ENCODE data around the gene INSYN1.

INSYN1 gene

GRCh38 chr15:73687351-73687750 is 65.8 kb downstream of the INSYN1 start:
- DNase-seq (ENCODE audit: low read depth in 3 of 3) = no peak

DNA sequence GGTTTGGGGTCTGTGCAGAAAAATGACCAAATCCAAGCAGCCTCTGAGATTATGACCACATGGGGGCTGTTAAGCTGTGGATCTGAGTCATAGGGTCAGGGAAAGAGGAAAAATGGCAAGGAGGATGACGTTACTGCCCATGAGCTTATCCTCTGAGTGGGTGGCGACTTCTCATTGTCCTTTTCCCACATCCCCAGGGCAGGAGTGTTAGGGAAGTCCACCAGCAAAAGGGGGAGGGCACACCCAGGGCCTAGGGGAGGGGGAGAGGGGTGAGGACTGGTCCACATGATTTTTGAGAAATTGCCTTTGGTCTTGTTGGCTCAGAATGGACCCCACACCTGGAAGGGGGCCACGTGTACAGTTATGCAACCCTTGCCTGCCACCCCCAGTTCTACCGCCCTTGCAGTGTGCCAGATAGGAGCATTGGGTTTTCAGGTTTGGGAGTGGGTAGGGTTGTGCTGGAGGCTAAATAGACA is 66.3 kb downstream of the INSYN1 start:
- DNase-seq (ENCODE audit: low read depth in 3 of 3) = no peak

- DNase-seq (ENCODE audit: low read depth in 3 of 3) = no peak
Observed at GRCh38 chr15:73685981-73686380, 67.2 kb downstream of the INSYN1 start.
